MCF 10A (cell line): Measurements from ENCODE around the gene SRCIN1. TPM values are rescaled to one million over a fixed set of nuclear protein-coding genes. Genes with fewer than 3 reads are reported as not detected.

ENCODE experiments used
- BruUV-seq: library from RNA; stranded (reverse); fragments of 400-500 nt; replicated peaks from 2 replicates; lab custom pipeline; 2021; lab: Mats Ljungman, UMichigan
- CTCF ChIA-PET: fragments of 300-600 bp; sonication (Branson Sonifier 250); formaldehyde crosslinking; extraction: SDS; loops from one replicate; lab custom pipeline; 2021; ENCODE audit warnings: antibody characterized with exemption, inconsistent platforms; lab: Yijun Ruan, JAX
- POLR2A ChIA-PET: fragments of 300-600, 350-650 bp; sonication (Branson Sonifier 250); formaldehyde crosslinking; extraction: SDS; loops from one replicate; lab custom pipeline; 2020; ENCODE audit warnings: antibody characterized with exemption, inconsistent platforms; lab: Yijun Ruan, JAX
- DNase-seq: peaks from one replicate; pipeline ENCODE4 v3.0.0-alpha.2; 2018; ENCODE audit not compliant: unreplicated experiment
- H3K27ac Mint-ChIP-seq: one replicate; pipeline ENCODE4 v1.8.0; 2022; ENCODE audit warnings: mild to moderate bottlenecking, low read depth, mixed read lengths; ENCODE audit not compliant: unreplicated experiment
- H3K27me3 Mint-ChIP-seq: one replicate; pipeline ENCODE4 v1.8.0; 2022; ENCODE audit warnings: mixed read lengths; ENCODE audit not compliant: insufficient read depth, unreplicated experiment
- H3K36me3 Mint-ChIP-seq: one replicate; pipeline ENCODE4 v1.8.0; 2022; ENCODE audit warnings: mild to moderate bottlenecking, moderate library complexity, mixed read lengths; ENCODE audit not compliant: insufficient read depth, unreplicated experiment
- H3K4me1 Mint-ChIP-seq: one replicate; pipeline ENCODE4 v1.8.0; 2022; ENCODE audit warnings: mixed read lengths; ENCODE audit not compliant: insufficient read depth, unreplicated experiment
- H3K4me3 Mint-ChIP-seq: one replicate; pipeline ENCODE4 v1.8.0; 2022; ENCODE audit warnings: mild to moderate bottlenecking, moderate library complexity, mixed read lengths; ENCODE audit not compliant: unreplicated experiment
- H3K9me3 Mint-ChIP-seq: one replicate; pipeline ENCODE4 v1.8.0; 2022; ENCODE audit warnings: mixed read lengths; ENCODE audit not compliant: unreplicated experiment
- CTCF ChIP-seq: fragments of 200-600 bp; IDR thresholded peaks from one replicate; pipeline ENCODE4 v1.8.0; 2022; ENCODE audit warnings: antibody characterized with exemption, mild to moderate bottlenecking; ENCODE audit not compliant: unreplicated experiment
- intact Hi-C: fragments of 100-400 bp; cut with micrococcal nuclease; formaldehyde crosslinking; loops from 2 replicates; pipeline ENCODE4 v1.14.1; 2022
- total RNA-seq: library from RNA; stranded (reverse); gene quantifications from 2 replicates; pipeline ENCODE4 v1.2.3, GENCODE V29; 2022

Gene SRCIN1
- total RNA-seq, 1 experiment from 2014 or later, result 5.7 TPM

GRCh38 chr17:38549285-38549684, 56.5 kb downstream of the SRCIN1 start:
- H3K9me3 Mint-ChIP-seq, result no peaks in the 10 kb centered on the region
- H3K4me3 Mint-ChIP-seq, result no peak overlapping the region
- H3K4me1 Mint-ChIP-seq, result peaks cover 13% of the 10 kb centered on the region
- no peak overlapping the region for H3K27ac Mint-ChIP-seq
- no peak for DNase-seq
- intact Hi-C loops, result no loop called here
- TF ChIP-seq CTCF, result no peak
- H3K27me3 Mint-ChIP-seq, result no peaks in the 10 kb centered on the region
- ChIA-PET CTCF (interaction anchor here (0.7 to 1.4 kb wide), 3 partner anchors 28 to 119 kb away, joined by 3 to 6 read pairs (median 6); no protein-coding TSS in a partner anchor), POLR2A (interaction anchor here (0.7 to 0.8 kb wide), 2 partner anchors 9 to 10 kb away, joined by 3 read pairs; no protein-coding TSS in a partner anchor)
- BruUV-seq, result no TSS peak
- H3K36me3 Mint-ChIP-seq, result no peaks in the 10 kb centered on the region

- intact Hi-C loops, result no loop called here
- no peak for TF ChIP-seq CTCF
- ChIA-PET POLR2A (no interaction called here), CTCF (interaction anchor here (3.0 kb wide), 1 partner anchor 11 kb away, joined by 16 read pairs; no protein-coding TSS in a partner anchor)
- DNase-seq, result no peak
- no peak overlapping the region for H3K27ac Mint-ChIP-seq
- no TSS peak for BruUV-seq
- no peak overlapping the region for H3K4me3 Mint-ChIP-seq
- H3K36me3 Mint-ChIP-seq, result no peaks in the 10 kb centered on the region
- peaks cover 10% of the 10 kb centered on the region for H3K4me1 Mint-ChIP-seq
- no peaks in the 10 kb centered on the region for H3K9me3 Mint-ChIP-seq
- no peaks in the 10 kb centered on the region for H3K27me3 Mint-ChIP-seq
These were observed 58.3 kb downstream of the SRCIN1 start for GRCh38 chr17:38547444-38547843.

- ChIA-PET CTCF (interaction anchor here (3.0 kb wide), 1 partner anchor 12 kb away, joined by 16 read pairs; no protein-coding TSS in a partner anchor), POLR2A (no interaction called here)
- no peak for DNase-seq
- Mint-ChIP-seq H3K27me3 (peaks cover 10% of the 10 kb centered on the region), H3K36me3 (no peaks in the 10 kb centered on the region), H3K4me1 (peaks cover 10% of the 10 kb centered on the region), H3K9me3 (no peaks in the 10 kb centered on the region), H3K4me3 (no peak overlapping the region), H3K27ac (no peak overlapping the region)
- intact Hi-C loops, result no loop called here
- no TSS peak for BruUV-seq
- no peak for TF ChIP-seq CTCF
These were observed 59.4 kb downstream of the SRCIN1 start for GRCh38 chr17:38546396-38546795.

- peaks cover 4% of the 10 kb centered on the region for H3K4me1 Mint-ChIP-seq
- H3K27ac Mint-ChIP-seq, result no peak overlapping the region
- no peaks in the 10 kb centered on the region for H3K36me3 Mint-ChIP-seq
- no peaks in the 10 kb centered on the region for H3K9me3 Mint-ChIP-seq
- ChIA-PET POLR2A (no interaction called here), CTCF (interaction anchor here (3.0 kb wide), 1 partner anchor 12 kb away, joined by 16 read pairs; no protein-coding TSS in a partner anchor)
- intact Hi-C loops, result no loop called here
- DNase-seq, result no peak
- no TSS peak for BruUV-seq
- TF ChIP-seq CTCF, result no peak
- H3K4me3 Mint-ChIP-seq, result no peak overlapping the region
- peaks cover 15% of the 10 kb centered on the region for H3K27me3 Mint-ChIP-seq
These were observed 60.1 kb downstream of the SRCIN1 start for GRCh38 chr17:38545531-38546225.
